Mesodermal cell (in vitro differentiated cells): ENCODE data around the gene RIOK1.
"Not testable (repeated sequence)": the region's sequence is repeated elsewhere in the genome, so short reads cannot be mapped to it uniquely, and the experiment has no call there.

Experiments
- H3K27ac ChIP-seq: 2 replicates; pipeline ENCODE4 v1.7.0; 2013; ENCODE audit warnings: mild to moderate bottlenecking, low read depth, low read length, moderate library complexity; ENCODE audit not compliant: severe bottlenecking
- H3K36me3 ChIP-seq: 2 replicates; pipeline ENCODE4 v1.7.1; 2013; ENCODE audit warnings: mild to moderate bottlenecking, low read length, moderate library complexity; ENCODE audit not compliant: control insufficient read depth, insufficient read depth
- H3K4me1 ChIP-seq: one replicate; pipeline ENCODE4 v1.7.1; 2013; ENCODE audit warnings: mild to moderate bottlenecking, low read length; ENCODE audit not compliant: insufficient read depth, control insufficient read depth, poor library complexity, severe bottlenecking
- H3K4me3 ChIP-seq: 2 replicates; pipeline ENCODE4 v1.7.0; 2013; ENCODE audit warnings: low read length, control low read depth, mild to moderate bottlenecking; ENCODE audit not compliant: insufficient read depth, poor library complexity, severe bottlenecking; ENCODE audit errors: extremely low read depth
- H3K9me3 ChIP-seq: 2 replicates; pipeline ENCODE4 v1.7.1; 2013; ENCODE audit warnings: mild to moderate bottlenecking, low read length, moderate library complexity; ENCODE audit not compliant: control insufficient read depth
- WGBS, 2 experiments: methylation state at CpG; one replicate each; pipeline ENCODE4 v1.1.5; 2013; ENCODE audit warnings: missing lambda C conversion rate in 2 of 2; ENCODE audit not compliant: insufficient coverage in 2 of 2; 5-methylcytosine and 5-hydroxymethylcytosine counted together

The RIOK1 gene

GRCh38 chr6:7454696-7455358, 65.2 kb downstream of the RIOK1 start:
- H3K9me3 ChIP-seq: no peaks in the 10 kb centered on the region
- 57 to 69% methylated on average over 1 to 4 of the region's 5 CpGs for WGBS, 2 experiments
- no peak overlapping the region for H3K4me3 ChIP-seq
- no peaks in the 10 kb centered on the region for H3K4me1 ChIP-seq
- no peak overlapping the region for H3K27ac ChIP-seq
- H3K36me3 ChIP-seq: no peaks in the 10 kb centered on the region

DNA sequence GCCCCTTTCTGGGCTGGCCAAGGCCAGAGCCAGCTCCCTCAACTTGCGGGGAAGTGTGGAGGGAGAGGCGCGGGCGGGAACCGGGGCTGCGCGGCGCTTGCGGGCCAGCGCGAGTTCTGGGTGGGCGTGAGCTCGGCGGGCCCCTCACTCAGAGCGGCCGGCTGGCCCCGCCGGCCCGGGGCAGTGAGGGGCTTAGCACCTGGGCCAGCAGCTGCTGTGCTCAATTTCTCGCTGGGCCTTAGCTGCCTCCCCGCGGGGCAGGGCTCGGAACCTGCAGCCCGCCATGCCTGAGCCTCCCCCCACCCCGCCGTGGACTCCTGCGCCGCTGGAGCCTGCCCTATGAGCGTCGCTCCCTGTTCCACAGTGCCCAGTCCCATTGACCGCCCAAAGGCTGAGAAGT, 66.7 kb downstream of the RIOK1 start:
- H3K36me3 ChIP-seq, H3K27ac ChIP-seq, H3K4me1 ChIP-seq, H3K4me3 ChIP-seq, H3K9me3 ChIP-seq: not testable (repeated sequence)
- WGBS, 2 experiments: 92 to 95% methylated on average over 26 to 31 of the region's 31 CpGs

- Histone ChIP-seq H3K36me3 (no peaks in the 10 kb centered on the region), H3K9me3 (no peaks in the 10 kb centered on the region), H3K4me1 (peaks cover 15% of the 10 kb centered on the region), H3K27ac (no peak overlapping the region), H3K4me3 (no peak overlapping the region)
- 100% methylated on average over 2 of the region's 4 CpGs; no CpG with 5 or more reads in 1 of the 2 experiments for WGBS, 2 experiments
Measured at GRCh38 chr6:7461416-7461815, 71.8 kb downstream of the RIOK1 start.

GRCh38 chr6:7463785-7464184, 74.2 kb downstream of the RIOK1 start:
- Histone ChIP-seq H3K36me3 (no peaks in the 10 kb centered on the region), H3K9me3 (no peaks in the 10 kb centered on the region), H3K4me1 (peaks cover 37% of the 10 kb centered on the region), H3K27ac (peak overlapping the region; percentile 88), H3K4me3 (no peak overlapping the region)
- 13 to 63% methylated on average over 1 to 3 of the region's 4 CpGs for WGBS, 2 experiments

- Histone ChIP-seq H3K9me3 (no peaks in the 10 kb centered on the region), H3K4me3 (no peak overlapping the region), H3K27ac (peak overlapping the region; percentile 86), H3K4me1 (peaks cover 30% of the 10 kb centered on the region), H3K36me3 (no peaks in the 10 kb centered on the region)
- 78 to 83% methylated on average over 10 to 11 of the region's 13 CpGs for WGBS, 2 experiments
Measured at GRCh38 chr6:7467007-7467897, 77.6 kb downstream of the RIOK1 start.
